Hematopoietic multipotent progenitor cell (in vitro differentiated cells): ENCODE measurements around the gene SCGB1A1. TPM values are rescaled to one million over a fixed set of nuclear protein-coding genes. Genes with fewer than 3 reads are reported as not detected.

Experiments
- DNase-seq, 3 donors: peaks; one replicate each; pipeline ENCODE4 v3.0.0-alpha.2; 2011 to 2015; ENCODE audit warnings: low read depth in 2 of 3, low spot score in 2 of 3
- total RNA-seq: library from RNA; depleted of rRNA; stranded (reverse); fragments of >200 nt; gene quantifications from one replicate; pipeline ENCODE4 v1.2.3, GENCODE V29; 2012

SCGB1A1 gene
- total RNA-seq, 1 donor: not detected

- no peak for DNase-seq
Measured at GRCh38 chr11:62419314-62419929, 589 bp downstream of the SCGB1A1 start.

GRCh38 chr11:62419943-62420342 lies 1.1 kb downstream of the SCGB1A1 start:
- no peak for DNase-seq

GRCh38 chr11:62420882-62421281 lies 2.0 kb downstream of the SCGB1A1 start:
- DNase-seq: no peak

- DNase-seq: no peak
Measured at GRCh38 chr11:62421996-62422395, 3.2 kb downstream of the SCGB1A1 start.

- no peak for DNase-seq
Measured at GRCh38 chr11:62423012-62423411, 4.2 kb downstream of the SCGB1A1 start.

- peak in 1 of 3 donors; percentile 25 for DNase-seq
Measured at GRCh38 chr11:62427630-62428233, 8.9 kb downstream of the SCGB1A1 start.

- DNase-seq: no peak
Measured at GRCh38 chr11:62428871-62429560, 10.2 kb downstream of the SCGB1A1 start.

- DNase-seq: no peak
Measured at GRCh38 chr11:62430425-62430824, 11.6 kb downstream of the SCGB1A1 start.

GRCh38 chr11:62431171-62431901 lies 12.5 kb downstream of the SCGB1A1 start:
- DNase-seq: no peak

- DNase-seq: no peak
Measured at GRCh38 chr11:62432695-62433094, 13.9 kb downstream of the SCGB1A1 start.

- peak in 1 of 3 donors; percentile 12 for DNase-seq
Measured at GRCh38 chr11:62433141-62433903, 14.5 kb downstream of the SCGB1A1 start.

GRCh38 chr11:62433904-62434276 lies 15.1 kb downstream of the SCGB1A1 start:
- peak in 1 of 3 donors; percentile 38 for DNase-seq

GRCh38 chr11:62435846-62436660 lies 17.2 kb downstream of the SCGB1A1 start:
- peak in 1 of 3 donors; percentile 61 for DNase-seq

- no peak for DNase-seq
Measured at GRCh38 chr11:62437616-62438015, 18.8 kb downstream of the SCGB1A1 start.

- no peak for DNase-seq
Measured at GRCh38 chr11:62438641-62439040, 19.8 kb downstream of the SCGB1A1 start.

- DNase-seq: no peak
Measured at GRCh38 chr11:62439785-62440602, 21.2 kb downstream of the SCGB1A1 start.

- DNase-seq: peak in 1 of 3 donors; percentile 31
Measured at GRCh38 chr11:62443390-62444235, 24.8 kb downstream of the SCGB1A1 start.

GRCh38 chr11:62444236-62444833 lies 25.5 kb downstream of the SCGB1A1 start:
- DNase-seq: peak in 2 of 3 donors; percentile 74 to 83
